Testis (tissue), 3 donors: ENCODE data around the gene UBE2R2. TPM values are rescaled to one million over a fixed set of nuclear protein-coding genes. Genes with fewer than 3 reads are reported as not detected.

Source experiments
- DNase-seq: peaks from one replicate; pipeline ENCODE4 v3.0.0-alpha.2; 2019
- H3K27ac ChIP-seq, 2 donors: fragments of 200-600 bp; sonication (generic); one replicate each; pipeline ENCODE4 v1.5.1; 2019
- H3K27me3 ChIP-seq: fragments of 200-600 bp; sonication (generic); one replicate; pipeline ENCODE4 v1.5.1; 2019
- H3K36me3 ChIP-seq: fragments of 200-600 bp; sonication (generic); one replicate; pipeline ENCODE4 v1.5.1; 2017; ENCODE audit warnings: low read depth; ENCODE audit errors: missing control alignments
- H3K4me1 ChIP-seq: fragments of 200-600 bp; sonication (generic); one replicate; pipeline ENCODE4 v1.5.1; 2019
- H3K4me3 ChIP-seq, 2 donors: fragments of 200-600 bp; sonication (generic); one replicate each; pipeline ENCODE4 v1.5.1; 2017 to 2019
- H3K9me3 ChIP-seq: fragments of 200-600 bp; sonication (generic); one replicate; pipeline ENCODE4 v1.5.1; 2017
- POLR2A ChIP-seq: fragments of 450-650 bp; IDR thresholded peaks from one replicate; pipeline ENCODE4 v1.6.1; 2017; ENCODE audit warnings: antibody characterized with exemption, mild to moderate bottlenecking, moderate library complexity
- WGBS, 2 donors: methylation state at CpG; one replicate each; pipeline ENCODE4 v1.1.5; 2018; 5-methylcytosine and 5-hydroxymethylcytosine counted together
- intact Hi-C: fragments of 100-400 bp; cut with DNase I; formaldehyde crosslinking; loops from one replicate; pipeline ENCODE4 v1.15.1; 2023; ENCODE audit warnings: low total_unique reads
- polyA plus RNA-seq: library from polyadenylated mRNA; stranded (reverse); fragments of 350-450 nt; fragmentation: Illumina TruSeq; extraction: RNeasy Lipid Tissue Mini Kit (QIAGEN cat#74804); gene quantifications from one replicate; pipeline ENCODE4 v1.2.3, GENCODE V29; 2014; ENCODE audit warnings: low read depth, low replicate concordance; ENCODE audit not compliant: insufficient read depth
- total RNA-seq, 2 donors: library from RNA; depleted of rRNA; stranded (reverse); fragments of >200 nt; gene quantifications; one replicate each; pipeline ENCODE4 v1.2.3, GENCODE V29; 2016
- TF ChIP-seq, protein P1 (sequence below), 3 experiments: fragments of 450-650 bp in 2 of 3; fragments of 200-600 bp in 1 of 3; sonication (generic) in 1 of 3; IDR thresholded peaks; one replicate each; pipeline ENCODE4 v1.5.1; 2016 to 2019; ENCODE audit warnings: antibody characterized with exemption in 3 of 3, mild to moderate bottlenecking in 2 of 3, moderate library complexity in 1 of 3

UBE2R2 gene
- total and polyA plus RNA-seq, 3 donors from 2014 or later: 50.2 to 85.7 (median 72.6) TPM

DNA sequence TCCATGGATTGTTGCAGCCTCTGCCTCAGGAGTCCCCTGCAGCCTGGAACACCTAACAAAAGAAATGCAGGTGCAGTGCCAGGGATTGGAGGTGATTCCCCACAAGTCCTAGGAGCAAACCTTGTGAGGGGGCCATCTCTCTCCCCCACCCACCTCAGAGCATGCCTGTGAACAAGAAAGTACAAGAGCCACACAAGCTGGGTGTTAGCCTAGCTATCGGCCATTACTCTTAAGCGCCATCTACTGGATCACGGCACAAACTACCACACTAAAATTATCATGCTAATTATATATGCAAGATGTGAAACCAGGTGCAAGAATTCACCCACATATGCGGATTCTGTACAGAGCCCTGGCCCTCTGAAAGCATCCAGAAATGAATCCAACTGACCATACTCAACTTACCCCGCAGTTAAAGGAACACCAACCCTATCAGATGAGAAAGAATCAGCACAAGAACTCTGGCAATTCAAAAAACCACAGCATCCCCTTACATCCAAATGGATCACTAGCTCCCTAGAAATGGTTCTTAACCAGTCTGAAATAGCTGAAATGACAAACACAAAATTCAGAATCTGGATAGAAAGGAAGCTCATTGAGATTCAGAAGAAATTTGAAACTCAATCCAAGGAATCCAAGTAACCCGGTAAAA, 38.1 kb upstream of the UBE2R2 start:
- Histone ChIP-seq H3K27ac (no peak overlapping the region), H3K36me3 (no peaks in the 10 kb centered on the region), H3K27me3 (no peaks in the 10 kb centered on the region), H3K4me3 (no peak overlapping the region), H3K4me1 (no peaks in the 10 kb centered on the region), H3K9me3 (no peaks in the 10 kb centered on the region)
- peak; percentile 67 for DNase-seq
- 17 to 21% methylated on average over 6 of the region's 6 CpGs for WGBS, 2 donors
- no peak for TF ChIP-seq POLR2A
- TF ChIP-seq, protein P1, sequence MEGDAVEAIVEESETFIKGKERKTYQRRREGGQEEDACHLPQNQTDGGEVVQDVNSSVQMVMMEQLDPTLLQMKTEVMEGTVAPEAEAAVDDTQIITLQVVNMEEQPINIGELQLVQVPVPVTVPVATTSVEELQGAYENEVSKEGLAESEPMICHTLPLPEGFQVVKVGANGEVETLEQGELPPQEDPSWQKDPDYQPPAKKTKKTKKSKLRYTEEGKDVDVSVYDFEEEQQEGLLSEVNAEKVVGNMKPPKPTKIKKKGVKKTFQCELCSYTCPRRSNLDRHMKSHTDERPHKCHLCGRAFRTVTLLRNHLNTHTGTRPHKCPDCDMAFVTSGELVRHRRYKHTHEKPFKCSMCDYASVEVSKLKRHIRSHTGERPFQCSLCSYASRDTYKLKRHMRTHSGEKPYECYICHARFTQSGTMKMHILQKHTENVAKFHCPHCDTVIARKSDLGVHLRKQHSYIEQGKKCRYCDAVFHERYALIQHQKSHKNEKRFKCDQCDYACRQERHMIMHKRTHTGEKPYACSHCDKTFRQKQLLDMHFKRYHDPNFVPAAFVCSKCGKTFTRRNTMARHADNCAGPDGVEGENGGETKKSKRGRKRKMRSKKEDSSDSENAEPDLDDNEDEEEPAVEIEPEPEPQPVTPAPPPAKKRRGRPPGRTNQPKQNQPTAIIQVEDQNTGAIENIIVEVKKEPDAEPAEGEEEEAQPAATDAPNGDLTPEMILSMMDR (IDR thresholded peaks at IDR 0.05): peak; percentile 17 to 73 (median 61)
- intact Hi-C loops: no loop called here

DNA sequence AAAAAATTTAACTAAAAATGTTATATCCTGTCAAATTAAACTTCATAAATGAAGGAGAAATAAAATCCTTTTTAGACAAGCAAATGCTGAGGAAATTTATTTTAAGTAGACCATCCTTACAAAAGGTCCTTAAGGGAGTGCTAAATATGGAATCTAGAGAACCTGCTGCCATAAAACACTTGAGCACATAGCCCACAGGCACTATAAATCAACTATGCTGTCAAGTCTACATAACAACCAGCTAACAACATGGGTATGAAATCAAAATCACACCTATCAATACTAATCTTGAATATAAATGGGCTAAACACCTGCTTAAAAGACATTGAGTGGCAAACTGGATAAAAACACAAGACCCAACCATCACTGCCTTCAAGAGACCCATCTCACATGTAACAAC, 36.7 kb upstream of the UBE2R2 start:
- DNase-seq: no peak
- no peak overlapping the region for H3K4me3 ChIP-seq
- no peaks in the 10 kb centered on the region for H3K27me3 ChIP-seq
- H3K36me3 ChIP-seq: no peaks in the 10 kb centered on the region
- TF ChIP-seq, protein P1 (IDR thresholded peaks at IDR 0.05): no peak
- TF ChIP-seq POLR2A: no peak
- intact Hi-C loops: no loop called here
- no peaks in the 10 kb centered on the region for H3K9me3 ChIP-seq
- H3K4me1 ChIP-seq: no peaks in the 10 kb centered on the region
- no peak overlapping the region for H3K27ac ChIP-seq

DNA sequence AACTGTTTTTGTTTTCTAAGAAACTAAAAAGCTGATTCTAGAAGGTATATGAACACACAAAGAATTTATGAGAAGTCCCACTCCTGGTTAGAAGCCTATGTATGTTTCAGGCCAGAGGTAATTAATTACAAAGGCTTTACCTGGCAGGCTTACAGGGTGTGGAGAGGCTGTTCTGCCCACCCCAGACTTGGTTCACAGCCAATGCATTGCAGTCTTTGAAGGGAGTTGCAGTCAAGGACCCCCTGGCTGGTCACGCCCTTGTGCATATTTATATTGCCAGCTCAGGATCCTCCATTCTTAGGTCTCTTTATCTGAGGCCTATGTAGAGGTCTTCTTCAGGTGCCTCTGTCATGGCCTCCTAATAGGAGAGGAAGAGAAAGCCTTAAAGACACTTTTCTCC, 35.2 kb upstream of the UBE2R2 start:
- DNase-seq: no peak
- 100% methylated on average over 1 of the region's 1 CpG for WGBS, 2 donors

DNA sequence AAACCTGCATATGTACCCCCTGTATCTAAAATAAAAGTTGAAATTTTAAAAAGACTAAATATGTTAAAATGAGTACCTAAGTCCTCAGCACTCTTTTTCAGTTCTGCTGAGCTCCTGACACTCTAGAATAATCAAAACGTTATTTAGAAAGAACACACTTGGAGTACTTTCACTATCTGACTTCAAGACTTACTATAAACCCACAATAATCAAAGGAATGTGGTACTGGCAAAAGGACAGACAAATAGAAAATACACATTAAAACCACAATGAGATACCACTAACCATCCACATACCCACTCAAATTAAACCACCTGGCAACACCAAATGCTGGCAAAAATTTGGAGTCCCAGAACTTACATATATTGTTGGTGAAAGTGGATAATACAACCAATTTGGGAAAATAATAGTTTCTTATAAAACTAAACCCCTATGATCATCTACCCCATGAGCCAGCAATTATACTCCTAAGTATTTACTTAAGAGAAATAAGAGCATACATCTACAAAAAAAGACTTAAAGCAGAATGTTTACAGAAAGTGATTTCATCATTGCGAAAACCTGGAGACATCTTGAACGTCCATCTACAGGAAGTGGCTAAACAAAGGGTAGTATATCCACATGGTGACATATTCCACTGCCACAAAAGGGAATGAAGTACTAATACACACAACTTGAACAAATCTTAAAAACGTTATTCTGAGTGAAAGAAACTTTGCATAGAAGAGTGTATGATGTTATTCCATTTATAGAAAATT, 34.4 kb upstream of the UBE2R2 start:
- no peaks in the 10 kb centered on the region for H3K9me3 ChIP-seq
- DNase-seq: no peak
- H3K4me3 ChIP-seq: no peak overlapping the region
- 69 to 73% methylated on average over 4 of the region's 4 CpGs for WGBS, 2 donors
- intact Hi-C loops: no loop called here
- H3K27ac ChIP-seq: no peak overlapping the region
- no peaks in the 10 kb centered on the region for H3K27me3 ChIP-seq
- H3K4me1 ChIP-seq: no peaks in the 10 kb centered on the region
- TF ChIP-seq, protein P1 (IDR thresholded peaks at IDR 0.05): no peak
- TF ChIP-seq POLR2A: no peak
- no peaks in the 10 kb centered on the region for H3K36me3 ChIP-seq

More for the DNA sequence above, 35.2 kb upstream of the UBE2R2 start:
- Histone ChIP-seq H3K27ac (no peak overlapping the region), H3K4me3 (no peak overlapping the region), H3K4me1 (no peaks in the 10 kb centered on the region), H3K9me3 (no peaks in the 10 kb centered on the region), H3K27me3 (no peaks in the 10 kb centered on the region), H3K36me3 (no peaks in the 10 kb centered on the region)
- intact Hi-C loops: no loop called here
- TF ChIP-seq, protein P1 (IDR thresholded peaks at IDR 0.05): no peak
- no peak for TF ChIP-seq POLR2A
